ENCODE results near the gene TEX19.

Gene TEX19

GRCh38 chr17:82386881-82387704 lies 28.0 kb downstream of the TEX19 start:
- H3K4me3 ChIP-seq (ENCODE audit: low read length in 2 of 2): no peak overlapping the region
- H3K27me3 ChIP-seq (ENCODE audit: control insufficient read depth in 2 of 2, insufficient read depth in 2 of 2, low read length in 2 of 2): peaks cover 23 to 35% of the 10 kb centered on the region in 2 donors
- peaks cover 5 to 14% of the 10 kb centered on the region in 2 donors for H3K4me1 ChIP-seq (ENCODE audit: control insufficient read depth in 2 of 2, insufficient read depth in 2 of 2, low read length in 2 of 2)
- peaks cover 0 to 4% of the 10 kb centered on the region in 2 donors for H3K36me3 ChIP-seq (ENCODE audit: control insufficient read depth in 2 of 2, insufficient read depth in 2 of 2, low read length in 2 of 2)
- no peak overlapping the region for H3K9ac ChIP-seq (ENCODE audit: low read depth in 1 of 2, low read length in 2 of 2)
- no peaks in the 10 kb centered on the region for H3K9me3 ChIP-seq (ENCODE audit: control insufficient read depth in 2 of 2, low read length in 2 of 2)
- no peak overlapping the region for H3K27ac ChIP-seq (ENCODE audit: low read depth in 2 of 2, low read length in 2 of 2)

- Histone ChIP-seq H3K36me3 (ENCODE audit: control insufficient read depth in 2 of 2, insufficient read depth in 2 of 2, low read length in 2 of 2) (peaks cover 0 to 5% of the 10 kb centered on the region in 2 donors), H3K4me3 (ENCODE audit: low read length in 2 of 2) (no peak overlapping the region)
These were observed 28.7 kb downstream of the TEX19 start for GRCh38 chr17:82387705-82388106.

GRCh38 chr17:82388223-82388921 lies 29.3 kb downstream of the TEX19 start:
- Histone ChIP-seq H3K27ac (ENCODE audit: low read depth in 2 of 2, low read length in 2 of 2) (no peak overlapping the region), H3K4me1 (ENCODE audit: control insufficient read depth in 2 of 2, insufficient read depth in 2 of 2, low read length in 2 of 2) (peaks cover 5 to 14% of the 10 kb centered on the region in 2 donors), H3K36me3 (ENCODE audit: control insufficient read depth in 2 of 2, insufficient read depth in 2 of 2, low read length in 2 of 2) (peaks cover 4 to 8% of the 10 kb centered on the region in 2 donors), H3K4me3 (ENCODE audit: low read length in 2 of 2) (no peak overlapping the region), H3K9ac (ENCODE audit: low read depth in 1 of 2, low read length in 2 of 2) (no peak overlapping the region), H3K9me3 (ENCODE audit: control insufficient read depth in 2 of 2, low read length in 2 of 2) (no peaks in the 10 kb centered on the region), H3K27me3 (ENCODE audit: control insufficient read depth in 2 of 2, insufficient read depth in 2 of 2, low read length in 2 of 2) (peaks cover 23 to 35% of the 10 kb centered on the region in 2 donors)

More at GRCh38 chr17:82387705-82388106, 28.7 kb downstream of the TEX19 start:
- no peak overlapping the region for H3K27ac ChIP-seq (ENCODE audit: low read depth in 2 of 2, low read length in 2 of 2)
- H3K4me1 ChIP-seq (ENCODE audit: control insufficient read depth in 2 of 2, insufficient read depth in 2 of 2, low read length in 2 of 2): peaks cover 5 to 14% of the 10 kb centered on the region in 2 donors
- no peak overlapping the region for H3K9ac ChIP-seq (ENCODE audit: low read depth in 1 of 2, low read length in 2 of 2)
- no peaks in the 10 kb centered on the region for H3K9me3 ChIP-seq (ENCODE audit: control insufficient read depth in 2 of 2, low read length in 2 of 2)
- H3K27me3 ChIP-seq (ENCODE audit: control insufficient read depth in 2 of 2, insufficient read depth in 2 of 2, low read length in 2 of 2): peaks cover 23 to 35% of the 10 kb centered on the region in 2 donors

GRCh38 chr17:82388922-82389283 lies 29.9 kb downstream of the TEX19 start:
- peaks cover 19 to 35% of the 10 kb centered on the region in 2 donors for H3K27me3 ChIP-seq (ENCODE audit: control insufficient read depth in 2 of 2, insufficient read depth in 2 of 2, low read length in 2 of 2)
- H3K27ac ChIP-seq (ENCODE audit: low read depth in 2 of 2, low read length in 2 of 2): no peak overlapping the region
- peaks cover 4 to 12% of the 10 kb centered on the region in 2 donors for H3K36me3 ChIP-seq (ENCODE audit: control insufficient read depth in 2 of 2, insufficient read depth in 2 of 2, low read length in 2 of 2)
- no peaks in the 10 kb centered on the region for H3K9me3 ChIP-seq (ENCODE audit: control insufficient read depth in 2 of 2, low read length in 2 of 2)
- no peak overlapping the region for H3K9ac ChIP-seq (ENCODE audit: low read depth in 1 of 2, low read length in 2 of 2)
- peaks cover 5 to 14% of the 10 kb centered on the region in 2 donors for H3K4me1 ChIP-seq (ENCODE audit: control insufficient read depth in 2 of 2, insufficient read depth in 2 of 2, low read length in 2 of 2)
- H3K4me3 ChIP-seq (ENCODE audit: low read length in 2 of 2): no peak overlapping the region

- Histone ChIP-seq H3K9ac (ENCODE audit: low read depth in 1 of 2, low read length in 2 of 2) (no peak overlapping the region), H3K36me3 (ENCODE audit: control insufficient read depth in 2 of 2, insufficient read depth in 2 of 2, low read length in 2 of 2) (peaks cover 4 to 15% of the 10 kb centered on the region in 2 donors), H3K4me1 (ENCODE audit: control insufficient read depth in 2 of 2, insufficient read depth in 2 of 2, low read length in 2 of 2) (peaks cover 5 to 13% of the 10 kb centered on the region in 2 donors), H3K9me3 (ENCODE audit: control insufficient read depth in 2 of 2, low read length in 2 of 2) (no peaks in the 10 kb centered on the region), H3K27me3 (ENCODE audit: control insufficient read depth in 2 of 2, insufficient read depth in 2 of 2, low read length in 2 of 2) (peaks cover 19 to 35% of the 10 kb centered on the region in 2 donors), H3K27ac (ENCODE audit: low read depth in 2 of 2, low read length in 2 of 2) (no peak overlapping the region), H3K4me3 (ENCODE audit: low read length in 2 of 2) (no peak overlapping the region)
These were observed 30.3 kb downstream of the TEX19 start for GRCh38 chr17:82389379-82389778.

- H3K36me3 ChIP-seq (ENCODE audit: control insufficient read depth in 2 of 2, insufficient read depth in 2 of 2, low read length in 2 of 2): peaks cover 4 to 16% of the 10 kb centered on the region in 2 donors
- no peak overlapping the region for H3K4me3 ChIP-seq (ENCODE audit: low read length in 2 of 2)
- H3K27ac ChIP-seq (ENCODE audit: low read depth in 2 of 2, low read length in 2 of 2): no peak overlapping the region
- H3K9me3 ChIP-seq (ENCODE audit: control insufficient read depth in 2 of 2, low read length in 2 of 2): no peaks in the 10 kb centered on the region
- no peak overlapping the region for H3K9ac ChIP-seq (ENCODE audit: low read depth in 1 of 2, low read length in 2 of 2)
- peaks cover 14 to 29% of the 10 kb centered on the region in 2 donors for H3K27me3 ChIP-seq (ENCODE audit: control insufficient read depth in 2 of 2, insufficient read depth in 2 of 2, low read length in 2 of 2)
- H3K4me1 ChIP-seq (ENCODE audit: control insufficient read depth in 2 of 2, insufficient read depth in 2 of 2, low read length in 2 of 2): peaks cover 5 to 7% of the 10 kb centered on the region in 2 donors
These were observed 31.2 kb downstream of the TEX19 start for GRCh38 chr17:82390015-82390859.

GRCh38 chr17:82390860-82391435 lies 31.9 kb downstream of the TEX19 start:
- H3K27me3 ChIP-seq (ENCODE audit: control insufficient read depth in 2 of 2, insufficient read depth in 2 of 2, low read length in 2 of 2): peaks cover 14 to 25% of the 10 kb centered on the region in 2 donors
- H3K4me1 ChIP-seq (ENCODE audit: control insufficient read depth in 2 of 2, insufficient read depth in 2 of 2, low read length in 2 of 2): peaks cover 5 to 7% of the 10 kb centered on the region in 2 donors
- H3K9me3 ChIP-seq (ENCODE audit: control insufficient read depth in 2 of 2, low read length in 2 of 2): no peaks in the 10 kb centered on the region
- H3K27ac ChIP-seq (ENCODE audit: low read depth in 2 of 2, low read length in 2 of 2): no peak overlapping the region
- no peak overlapping the region for H3K9ac ChIP-seq (ENCODE audit: low read depth in 1 of 2, low read length in 2 of 2)
- H3K36me3 ChIP-seq (ENCODE audit: control insufficient read depth in 2 of 2, insufficient read depth in 2 of 2, low read length in 2 of 2): peaks cover 4 to 16% of the 10 kb centered on the region in 2 donors
- H3K4me3 ChIP-seq (ENCODE audit: low read length in 2 of 2): no peak overlapping the region

- H3K4me1 ChIP-seq (ENCODE audit: control insufficient read depth in 2 of 2, insufficient read depth in 2 of 2, low read length in 2 of 2): peaks cover 5 to 6% of the 10 kb centered on the region in 2 donors
- H3K27ac ChIP-seq (ENCODE audit: low read depth in 2 of 2, low read length in 2 of 2): no peak overlapping the region
- no peak overlapping the region for H3K9ac ChIP-seq (ENCODE audit: low read depth in 1 of 2, low read length in 2 of 2)
- no peaks in the 10 kb centered on the region for H3K9me3 ChIP-seq (ENCODE audit: control insufficient read depth in 2 of 2, low read length in 2 of 2)
- H3K36me3 ChIP-seq (ENCODE audit: control insufficient read depth in 2 of 2, insufficient read depth in 2 of 2, low read length in 2 of 2): peaks cover 4 to 16% of the 10 kb centered on the region in 2 donors
- peaks cover 11 to 19% of the 10 kb centered on the region in 2 donors for H3K27me3 ChIP-seq (ENCODE audit: control insufficient read depth in 2 of 2, insufficient read depth in 2 of 2, low read length in 2 of 2)
- no peak overlapping the region for H3K4me3 ChIP-seq (ENCODE audit: low read length in 2 of 2)
These were observed 32.5 kb downstream of the TEX19 start for GRCh38 chr17:82391496-82392066.

- no peak overlapping the region for H3K4me3 ChIP-seq (ENCODE audit: low read length in 2 of 2)
- H3K9ac ChIP-seq (ENCODE audit: low read depth in 1 of 2, low read length in 2 of 2): no peak overlapping the region
- H3K27me3 ChIP-seq (ENCODE audit: control insufficient read depth in 2 of 2, insufficient read depth in 2 of 2, low read length in 2 of 2): peaks cover 7 to 11% of the 10 kb centered on the region in 2 donors
- no peak overlapping the region for H3K27ac ChIP-seq (ENCODE audit: low read depth in 2 of 2, low read length in 2 of 2)
- H3K4me1 ChIP-seq (ENCODE audit: control insufficient read depth in 2 of 2, insufficient read depth in 2 of 2, low read length in 2 of 2): no peaks in the 10 kb centered on the region
- no peaks in the 10 kb centered on the region for H3K9me3 ChIP-seq (ENCODE audit: control insufficient read depth in 2 of 2, low read length in 2 of 2)
- peaks cover 4 to 16% of the 10 kb centered on the region in 2 donors for H3K36me3 ChIP-seq (ENCODE audit: control insufficient read depth in 2 of 2, insufficient read depth in 2 of 2, low read length in 2 of 2)
These were observed 33.3 kb downstream of the TEX19 start for GRCh38 chr17:82392209-82392920.
